ENCODE results near the gene PRDM2.

PRDM2 gene

GRCh38 chr1:13760921-13761320, 60.9 kb downstream of the PRDM2 start:
- H3K4me2 ChIP-seq: peak overlapping the region in 4 of 11 experiments; percentile 9 to 64 (median 14); a peak in 5 of 22 replicates

GRCh38 chr1:13761883-13762282, 61.9 kb downstream of the PRDM2 start:
- peak overlapping the region; percentile 30 to 73 (median 66) for H3K4me2 ChIP-seq
- H3K4me1 ChIP-seq: peaks cover 34 to 86% (median 69%) of the 10 kb centered on the region in 10 experiments
- no peak overlapping the region for H3K4me3 ChIP-seq
- no peaks in the 10 kb centered on the region for H3K27me3 ChIP-seq
- no peak overlapping the region; a peak in 1 of 22 replicates for H3K9ac ChIP-seq
- no peak for TF ChIP-seq Cebpa-rat (IDR thresholded peaks at IDR 0.05)
- peaks cover 97 to 100% (median 100%) of the 10 kb centered on the region in 11 experiments for H4K20me1 ChIP-seq
- H3K27ac ChIP-seq: no peak overlapping the region
- peaks cover 13 to 73% (median 43%) of the 10 kb centered on the region in 11 experiments; a peak in 20 of 22 replicates for H3K36me3 ChIP-seq
- H3K9me3 ChIP-seq (replicated peaks in 1 of 11): no peaks in the 10 kb centered on the region

More at GRCh38 chr1:13760921-13761320, 60.9 kb downstream of the PRDM2 start:
- Histone ChIP-seq H3K36me3 (peaks cover 6 to 71% (median 34%) of the 10 kb centered on the region in 11 experiments; a peak in 19 of 22 replicates), H3K9ac (no peak overlapping the region; a peak in 1 of 22 replicates), H4K20me1 (peaks cover 97 to 100% (median 100%) of the 10 kb centered on the region in 11 experiments), H3K4me1 (peaks cover 44 to 94% (median 78%) of the 10 kb centered on the region in 10 experiments), H3K27me3 (no peaks in the 10 kb centered on the region), H3K27ac (no peak overlapping the region), H3K9me3 (replicated peaks in 1 of 11) (no peaks in the 10 kb centered on the region), H3K4me3 (no peak overlapping the region)
- no peak for TF ChIP-seq Cebpa-rat (IDR thresholded peaks at IDR 0.05)

- Histone ChIP-seq H3K36me3 (peaks cover 13 to 74% (median 51%) of the 10 kb centered on the region in 11 experiments), H3K4me1 (peaks cover 33 to 81% (median 63%) of the 10 kb centered on the region in 10 experiments), H4K20me1 (peaks cover 95 to 100% (median 100%) of the 10 kb centered on the region in 11 experiments), H3K4me2 (peak overlapping the region; percentile 30 to 73 (median 66)), H3K4me3 (no peak overlapping the region), H3K27ac (peak overlapping the region in 6 of 11 experiments; percentile 15 to 45 (median 31); a peak in 9 of 22 replicates), H3K27me3 (no peaks in the 10 kb centered on the region), H3K9ac (peak overlapping the region in 2 of 11 experiments; percentile 32 to 40; a peak in 2 of 22 replicates), H3K9me3 (replicated peaks in 1 of 11) (no peaks in the 10 kb centered on the region)
- no peak for TF ChIP-seq Cebpa-rat (IDR thresholded peaks at IDR 0.05)
Observed at GRCh38 chr1:13762642-13763041, 62.7 kb downstream of the PRDM2 start.

GRCh38 chr1:13763222-13763621, 63.2 kb downstream of the PRDM2 start:
- H3K27me3 ChIP-seq: no peaks in the 10 kb centered on the region

GRCh38 chr1:13763991-13764390, 64.0 kb downstream of the PRDM2 start:
- Histone ChIP-seq H4K20me1 (peaks cover 98 to 100% (median 100%) of the 10 kb centered on the region in 11 experiments), H3K4me3 (no peak overlapping the region), H3K4me1 (peaks cover 40 to 77% (median 59%) of the 10 kb centered on the region in 10 experiments), H3K36me3 (peaks cover 13 to 79% (median 56%) of the 10 kb centered on the region in 11 experiments), H3K27ac (no peak overlapping the region), H3K4me2 (peak overlapping the region in 5 of 11 experiments; percentile 4 to 73 (median 30); a peak in 7 of 22 replicates), H3K9me3 (replicated peaks in 1 of 11) (no peaks in the 10 kb centered on the region), H3K27me3 (no peaks in the 10 kb centered on the region), H3K9ac (no peak overlapping the region)
- TF ChIP-seq Cebpa-rat (IDR thresholded peaks at IDR 0.05): no peak

More at GRCh38 chr1:13763222-13763621, 63.2 kb downstream of the PRDM2 start:
- no peak for TF ChIP-seq Cebpa-rat (IDR thresholded peaks at IDR 0.05)
- H3K27ac ChIP-seq: peak overlapping the region in 2 of 11 experiments; percentile 15 to 45; a peak in 2 of 22 replicates
- H3K4me3 ChIP-seq: no peak overlapping the region
- no peaks in the 10 kb centered on the region for H3K9me3 ChIP-seq (replicated peaks in 1 of 11)
- H4K20me1 ChIP-seq: peaks cover 95 to 100% (median 100%) of the 10 kb centered on the region in 11 experiments
- no peak overlapping the region for H3K9ac ChIP-seq
- peaks cover 34 to 75% (median 58%) of the 10 kb centered on the region in 10 experiments for H3K4me1 ChIP-seq
- H3K36me3 ChIP-seq: peaks cover 13 to 74% (median 53%) of the 10 kb centered on the region in 11 experiments
- H3K4me2 ChIP-seq: peak overlapping the region; percentile 30 to 73 (median 66); a peak in 20 of 22 replicates

GRCh38 chr1:13764588-13765332, 64.8 kb downstream of the PRDM2 start:
- H3K27ac ChIP-seq: no peak overlapping the region
- H3K36me3 ChIP-seq: peaks cover 13 to 86% (median 62%) of the 10 kb centered on the region in 11 experiments
- H3K9ac ChIP-seq: no peak overlapping the region
- peaks cover 43 to 72% (median 59%) of the 10 kb centered on the region in 10 experiments for H3K4me1 ChIP-seq
- no peak overlapping the region for H3K4me3 ChIP-seq
- no peak for TF ChIP-seq Cebpa-rat (IDR thresholded peaks at IDR 0.05)
- H3K4me2 ChIP-seq: peak overlapping the region in 4 of 11 experiments; percentile 4 to 73 (median 44); a peak in 5 of 22 replicates
- H3K9me3 ChIP-seq (replicated peaks in 1 of 11): no peaks in the 10 kb centered on the region
- peaks cover 97 to 100% (median 100%) of the 10 kb centered on the region in 11 experiments for H4K20me1 ChIP-seq
- H3K27me3 ChIP-seq: no peaks in the 10 kb centered on the region

GRCh38 chr1:13766592-13767564, 66.9 kb downstream of the PRDM2 start:
- H3K4me3 ChIP-seq: no peak overlapping the region
- no peak overlapping the region for H3K27ac ChIP-seq
- 0 out of 22 replicates have a peak overlapping the region, but pooled peaks of 1 of the 11 experiments have one; percentile 2 for H3K4me2 ChIP-seq
- peaks cover 96 to 100% (median 100%) of the 10 kb centered on the region in 11 experiments for H4K20me1 ChIP-seq
- no peak overlapping the region for H3K9ac ChIP-seq
- no peaks in the 10 kb centered on the region for H3K9me3 ChIP-seq (replicated peaks in 1 of 11)
- H3K4me1 ChIP-seq: peaks cover 27 to 52% (median 40%) of the 10 kb centered on the region in 10 experiments
- no peak for TF ChIP-seq Cebpa-rat (IDR thresholded peaks at IDR 0.05)
- no peaks in the 10 kb centered on the region for H3K27me3 ChIP-seq
- H3K36me3 ChIP-seq: peaks cover 19 to 85% (median 71%) of the 10 kb centered on the region in 11 experiments

GRCh38 chr1:13769212-13769611, 69.2 kb downstream of the PRDM2 start:
- Histone ChIP-seq H3K36me3 (peaks cover 42 to 99% (median 94%) of the 10 kb centered on the region in 11 experiments), H3K4me2 (peak overlapping the region in 6 of 11 experiments; percentile 4 to 65 (median 32); a peak in 7 of 22 replicates), H3K9ac (peak overlapping the region in 1 of 11 experiments; percentile 21; a peak in 1 of 22 replicates), H3K9me3 (replicated peaks in 1 of 11) (no peaks in the 10 kb centered on the region), H3K27me3 (no peaks in the 10 kb centered on the region), H3K4me1 (peaks cover 10 to 28% (median 18%) of the 10 kb centered on the region in 10 experiments; a peak in 19 of 20 replicates), H3K4me3 (no peak overlapping the region), H3K27ac (0 out of 22 replicates have a peak overlapping the region, but pooled peaks of 2 of the 11 experiments have one; percentile 11 to 12), H4K20me1 (peaks cover 91 to 100% (median 100%) of the 10 kb centered on the region in 11 experiments)
- no peak for TF ChIP-seq Cebpa-rat (IDR thresholded peaks at IDR 0.05)

All from BLaER1 treated with 17β-estradiol and CSF1 and Interleukin-3, amounts not matched to agents 10 nM and 100 nM (cell line).